HG02610 (cell line): ENCODE data around the gene PHF10.
"Not testable (repeated sequence)": the region's sequence is repeated elsewhere in the genome, so short reads cannot be mapped to it uniquely, and the experiment has no call there.

ENCODE experiments used
- ATAC-seq: cut with Tn5 transposase; IDR thresholded peaks from one replicate; pipeline ENCODE4 v1.9.1; 2021; ENCODE audit warnings: mild to moderate bottlenecking, moderate library complexity; ENCODE audit not compliant: unreplicated experiment

Gene PHF10

GRCh38 chr6:169723200-169723909, 945 bp downstream of the PHF10 start:
- peak; percentile 33 for ATAC-seq

DNA sequence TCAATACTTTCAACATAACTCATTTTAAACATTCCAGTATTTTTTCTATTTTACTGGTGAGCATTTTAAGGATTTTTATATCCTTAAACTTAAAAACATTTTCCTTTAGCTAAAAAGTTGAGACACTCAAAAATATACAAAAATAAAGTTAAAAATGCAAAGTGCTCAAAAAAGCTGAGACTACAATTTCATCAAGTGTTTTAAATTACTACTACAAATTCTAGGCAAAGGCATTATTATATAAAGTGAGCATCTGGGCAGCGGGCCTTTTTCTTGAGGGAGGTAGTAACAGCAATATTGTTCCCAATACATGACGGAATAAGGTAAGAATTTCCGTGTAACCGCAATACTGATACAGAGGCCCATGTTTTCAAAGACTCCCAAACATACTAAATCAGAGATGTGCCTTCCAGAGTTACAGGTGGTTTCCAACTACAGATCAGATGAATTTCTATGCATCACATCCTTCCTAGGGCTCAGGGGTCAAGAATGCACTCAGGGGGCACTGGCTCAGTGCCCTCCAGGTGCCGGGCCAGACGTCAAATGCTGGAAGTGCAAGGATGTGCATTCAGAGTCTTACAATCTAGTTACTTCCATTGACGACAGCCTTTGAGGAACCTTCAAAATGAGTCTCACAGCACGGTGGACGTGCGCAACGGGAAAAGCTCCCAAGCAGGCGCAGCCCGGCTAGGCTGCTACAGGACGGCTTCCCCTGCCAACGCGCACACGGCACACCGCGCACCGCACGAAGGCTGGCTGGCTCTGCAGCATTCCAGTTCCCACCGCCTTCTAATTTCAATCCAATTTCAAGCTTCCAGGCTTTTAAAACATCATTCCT, 1.7 kb downstream of the PHF10 start:
- ATAC-seq, result no peak

GRCh38 chr6:169720207-169720855, 4.0 kb downstream of the PHF10 start:
- no peak for ATAC-seq

GRCh38 chr6:169719117-169719516, 5.2 kb downstream of the PHF10 start:
- no peak for ATAC-seq

GRCh38 chr6:169714595-169714994, 9.7 kb downstream of the PHF10 start:
- no peak for ATAC-seq

GRCh38 chr6:169714178-169714577, 10.1 kb downstream of the PHF10 start:
- ATAC-seq, result no peak

DNA sequence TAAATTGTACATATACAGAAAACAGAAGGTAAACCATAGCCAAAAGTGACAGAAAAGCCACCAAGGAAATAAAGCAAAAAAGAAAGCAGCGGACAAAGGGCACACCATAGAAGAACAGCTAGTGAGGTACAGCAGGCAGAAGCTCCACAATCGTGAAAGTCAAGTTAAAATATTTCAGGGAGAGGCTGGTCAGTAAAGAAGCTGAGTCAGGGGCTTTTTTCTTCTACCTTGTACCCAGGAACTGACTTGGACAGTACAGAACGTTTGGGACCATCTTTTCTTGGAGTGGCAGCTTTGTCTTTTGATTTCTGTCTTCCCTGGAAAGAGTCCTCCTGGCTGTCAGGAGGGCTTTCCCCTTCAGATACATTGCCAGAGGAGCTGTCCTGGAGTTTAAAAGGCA, 14.3 kb downstream of the PHF10 start:
- ATAC-seq, result no peak

DNA sequence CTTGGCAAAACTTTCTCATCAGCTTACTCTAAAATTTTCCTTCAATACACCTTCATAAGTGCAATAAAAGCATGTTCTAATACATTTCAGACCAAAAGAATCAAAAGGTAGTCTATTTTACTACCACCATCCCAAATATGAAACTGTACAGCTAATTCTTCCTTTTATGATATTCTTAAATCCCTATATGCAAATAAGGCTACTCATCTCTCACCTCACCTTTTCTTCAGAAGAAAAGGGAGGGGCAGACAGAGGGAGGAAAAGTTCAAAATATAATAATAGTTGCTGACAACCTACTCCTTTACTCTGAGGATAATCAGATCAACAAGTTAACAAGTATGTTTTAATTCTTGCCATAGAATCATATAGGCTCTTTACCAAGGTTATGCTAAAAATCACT, 15.0 kb downstream of the PHF10 start:
- peak; percentile 61 for ATAC-seq

DNA sequence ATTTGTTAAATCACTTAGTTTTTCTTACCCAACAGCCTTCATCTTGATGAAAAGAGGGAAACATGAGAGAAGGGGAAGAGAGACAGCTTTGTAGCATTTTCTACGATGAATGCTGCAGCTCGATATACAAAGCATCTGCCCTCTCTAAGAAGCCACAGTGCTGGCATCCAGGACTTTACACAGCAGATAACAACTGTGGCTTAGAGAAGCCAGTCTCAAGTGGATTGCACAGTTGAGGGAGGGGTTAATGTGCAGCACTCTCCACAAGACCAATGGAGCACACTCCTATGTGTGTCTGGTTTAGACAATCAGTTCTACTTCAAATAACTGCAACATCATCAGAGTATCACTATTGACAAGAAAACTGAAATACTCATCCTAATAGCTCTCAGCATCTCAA, 16.5 kb downstream of the PHF10 start:
- ATAC-seq, result no peak

- no peak for ATAC-seq
Measured at GRCh38 chr6:169702840-169703246, 21.5 kb downstream of the PHF10 start.

GRCh38 chr6:169701954-169702839, 22.1 kb downstream of the PHF10 start, which contains the start of the genes C6orf120 and WDR27:
Gene C6orf120, plus strand, starts transcription at chr6:169702126. Its CDS starts 334 bp downstream, at chr6:169702460.
Gene WDR27, minus strand, starts transcription at chr6:169702029. Its CDS starts 13,024 bp downstream, at chr6:169689005.
- ATAC-seq, result peak; percentile 95

DNA sequence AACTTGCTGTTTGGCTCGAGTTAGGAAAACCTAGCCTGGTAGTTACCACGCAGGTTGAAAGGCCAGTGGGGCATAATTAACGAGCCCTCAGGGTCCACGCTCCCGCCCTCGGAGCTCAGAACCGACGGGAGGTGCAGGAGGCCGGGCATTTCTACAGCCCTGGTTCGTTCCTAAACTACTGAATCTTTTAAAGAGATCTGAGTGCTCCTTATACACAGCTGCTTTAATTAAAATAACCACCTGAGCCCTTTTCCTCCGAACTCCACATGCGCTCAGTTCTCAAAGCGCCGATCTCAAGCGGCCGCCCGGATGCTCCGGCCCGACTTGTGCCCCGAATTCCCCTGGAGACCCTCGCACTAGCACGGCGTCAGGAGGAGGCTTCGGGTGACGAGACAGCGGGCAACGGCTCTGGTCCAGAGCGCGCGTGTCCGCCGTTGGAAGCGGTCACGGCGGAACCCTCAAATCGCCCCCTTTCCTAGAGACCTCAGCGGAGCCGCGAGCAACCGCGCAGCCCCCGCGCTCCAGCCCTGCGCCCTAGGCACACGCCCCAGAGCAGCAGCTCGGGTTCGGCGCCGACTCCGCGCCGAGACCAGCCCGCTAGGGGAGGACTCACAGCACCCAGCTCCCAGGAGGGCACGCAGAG, 22.9 kb downstream of the PHF10 start:
- peak; percentile 8 for ATAC-seq

- no peak for ATAC-seq
Measured at GRCh38 chr6:169700296-169700695, 24.0 kb downstream of the PHF10 start.

GRCh38 chr6:169697115-169697514, 27.2 kb downstream of the PHF10 start:
- not testable (repeated sequence) for ATAC-seq

DNA sequence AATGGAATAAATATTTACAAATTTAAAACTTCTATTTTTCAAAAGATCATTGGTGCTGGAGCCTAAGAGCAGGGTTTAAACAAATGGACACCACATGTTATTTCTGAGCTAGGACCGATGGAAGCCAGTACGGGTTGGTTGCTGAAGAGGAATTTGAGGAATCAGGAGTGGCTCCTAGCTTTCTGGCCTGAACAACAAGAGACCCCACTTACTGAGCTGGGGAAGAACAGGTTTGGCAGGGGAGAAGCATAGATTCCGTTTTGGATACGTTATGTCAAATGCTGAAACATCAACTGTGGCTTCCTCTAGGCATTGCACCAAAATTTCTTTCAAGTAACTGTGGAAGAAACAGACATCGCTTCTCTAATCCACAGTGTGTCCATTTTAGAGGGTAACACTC, 29.2 kb downstream of the PHF10 start:
- no peak for ATAC-seq

- ATAC-seq, result no peak
Measured at GRCh38 chr6:169692516-169692915, 31.8 kb downstream of the PHF10 start.

- no peak for ATAC-seq
Measured at GRCh38 chr6:169691260-169691659, 33.0 kb downstream of the PHF10 start.

DNA sequence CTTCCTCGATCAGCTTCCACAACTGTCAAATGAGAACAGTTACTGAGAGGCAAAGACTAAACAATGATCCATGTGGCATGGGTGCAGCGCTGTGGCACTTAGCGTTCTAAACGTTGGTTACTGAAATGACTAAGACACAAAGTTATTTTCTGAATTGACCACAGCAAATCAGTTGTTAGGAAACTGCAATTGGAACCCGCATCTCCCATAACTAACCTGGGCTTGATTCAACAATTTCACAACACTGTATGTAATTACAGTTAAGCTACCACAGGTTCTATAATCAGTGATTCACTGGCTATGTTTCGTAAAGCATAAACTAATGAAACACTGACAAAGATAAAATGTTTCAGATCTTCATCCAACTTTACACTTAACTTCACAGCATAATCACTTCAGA, 35.0 kb downstream of the PHF10 start:
- no peak for ATAC-seq

DNA sequence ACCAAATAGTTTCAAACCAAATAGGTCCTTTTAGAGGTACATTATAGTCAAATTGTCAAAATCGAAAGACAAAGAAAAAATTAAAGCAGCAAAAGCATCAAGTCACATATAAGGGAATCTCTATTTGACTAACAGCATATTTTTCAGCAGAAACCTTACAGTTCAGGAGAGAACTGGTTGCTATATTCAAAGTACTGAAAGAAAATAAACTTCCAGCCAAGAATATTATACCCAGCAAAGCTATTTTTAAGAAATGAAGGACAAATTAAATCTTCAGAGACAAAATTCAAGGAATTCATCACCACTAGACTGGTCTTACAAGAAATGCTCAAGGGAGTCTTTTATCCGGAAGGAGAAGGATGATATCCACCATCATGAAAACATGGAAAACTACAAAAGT, 38.4 kb downstream of the PHF10 start:
- ATAC-seq, result no peak

DNA sequence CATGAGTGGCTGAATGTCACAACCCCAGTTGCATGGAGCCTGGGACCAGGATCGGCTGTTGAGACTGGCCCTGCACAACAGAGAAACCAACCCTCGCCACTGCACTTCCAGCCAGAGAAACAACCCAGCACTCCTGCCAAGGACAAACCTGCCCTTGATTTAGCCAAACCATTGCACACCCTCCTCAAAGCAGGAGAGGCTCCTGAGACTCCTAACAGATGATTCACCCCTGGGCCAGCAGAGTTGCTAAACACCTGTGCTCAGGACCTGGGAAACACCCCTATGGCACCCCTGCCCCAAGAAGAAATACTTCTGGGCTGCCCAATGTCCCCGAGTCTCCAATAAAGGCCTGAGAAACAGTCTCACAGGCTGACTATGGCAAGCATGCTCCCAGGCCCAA, 40.2 kb downstream of the PHF10 start:
- no peak for ATAC-seq
